NCI-H526 (cell line): ENCODE measurements around the gene PSMC4.
A peak's percentile ranks its signal among the peaks of the same experiment; 100 is the strongest.

ENCODE experiments used
- DNase-seq, 2 experiments: peaks; one replicate each; lab custom pipeline; 2025; lab: John Stamatoyannopoulos, UW

Gene PSMC4

GRCh38 chr19:39993605-39994004, 22.6 kb downstream of the PSMC4 start:
- DNase-seq: no peak

GRCh38 chr19:39994361-39994760, 23.4 kb downstream of the PSMC4 start:
- DNase-seq: no peak

- DNase-seq: no peak
Measured at GRCh38 chr19:39995794-39996193, 24.8 kb downstream of the PSMC4 start.

GRCh38 chr19:39996218-39996810, 25.3 kb downstream of the PSMC4 start:
- peak; percentile 26 to 58 for DNase-seq

- DNase-seq: peak; percentile 76 to 93
Measured at GRCh38 chr19:39996811-39997637, 26.1 kb downstream of the PSMC4 start, which contains the start of gene ZNF546. ZNF546 (plus strand) TSS chr19:39997060; CDS start chr19:39998327, 1,267 bp downstream.

- DNase-seq: no peak
Measured at GRCh38 chr19:39997638-39998216, 26.8 kb downstream of the PSMC4 start.

- DNase-seq: no peak
Measured at GRCh38 chr19:39998501-39998900, 27.5 kb downstream of the PSMC4 start.

- no peak for DNase-seq
Measured at GRCh38 chr19:40005691-40006272, 34.8 kb downstream of the PSMC4 start.

GRCh38 chr19:40006273-40006691, 35.3 kb downstream of the PSMC4 start:
- no peak for DNase-seq

GRCh38 chr19:40009674-40010073, 38.7 kb downstream of the PSMC4 start:
- no peak for DNase-seq

GRCh38 chr19:40013991-40014390, 43.0 kb downstream of the PSMC4 start:
- no peak for DNase-seq

GRCh38 chr19:40023969-40024368, 53.0 kb downstream of the PSMC4 start:
- DNase-seq: no peak

GRCh38 chr19:40025938-40026596, 55.1 kb downstream of the PSMC4 start:
- no peak for DNase-seq

GRCh38 chr19:40026597-40026970, 55.6 kb downstream of the PSMC4 start:
- no peak for DNase-seq
